K562 (cell line): ENCODE measurements around the gene CDKN1B. TPM values are rescaled to one million over a fixed set of nuclear protein-coding genes. Genes with fewer than 3 reads are reported as not detected.

ENCODE experiments used
- ATAC-seq: fragments of 200-7000 bp; cut with Tn5 transposase; 3 replicates; pipeline ENCODE4 v1.9.1; 2020; ENCODE audit warnings: moderate library complexity
- BruUV-seq: library from RNA; stranded (reverse); fragments of 400-500 nt; replicated peaks from 2 replicates; lab custom pipeline; 2021; lab: Mats Ljungman, UMichigan
- CTCF ChIA-PET: fragments of 300-600 bp; formaldehyde crosslinking; extraction: SDS; loops from one replicate; lab custom pipeline; 2021; ENCODE audit warnings: low intra/inter-chr PET ratio; lab: Yijun Ruan, JAX
- POLR2A ChIA-PET: fragments of 300-600, 350-650 bp; sonication (Branson Sonifier 250); formaldehyde crosslinking; extraction: SDS; loops from one replicate; lab custom pipeline; 2021; ENCODE audit warnings: antibody characterized with exemption, inconsistent platforms; lab: Yijun Ruan, JAX
- DNase-seq, 4 experiments: peaks; one replicate each; pipeline versions ENCODE4 v3.0.0 to v3.0.0-alpha.2; 2011 to 2018; ENCODE audit warnings: low spot score in 3 of 4, mixed read lengths in 3 of 4; ENCODE audit errors: extremely low read depth in 1 of 4
- FAIRE-seq: peaks from 2 replicates; lab custom pipeline; 2011; peaks lifted over from hg19 to GRCh38; lab: Jason Lieb, UNC
- H2AFZ ChIP-seq: 2 replicates; pipeline ENCODE4 v1.6.0; 2011; ENCODE audit warnings: low read depth, low read length, control low read depth, inconsistent platforms
- H3K27ac ChIP-seq: fragments of 200-600 bp; 3 replicates; pipeline ENCODE4 v1.8.0; 2011; ENCODE audit warnings: low read depth, mild to moderate bottlenecking, control low read depth, inconsistent platforms, low read length, moderate library complexity, mixed read lengths; ENCODE audit errors: extremely low read depth
- H3K27me3 ChIP-seq, 2 experiments: fragments of 300-600 bp in 1 of 2; 2 replicates in 1 of 2; 3 replicates in 1 of 2; pipeline versions ENCODE4 v1.6.0 to v1.8.0; 2011; ENCODE audit warnings: inconsistent platforms in 2 of 2, low read length in 2 of 2, mild to moderate bottlenecking in 1 of 2, mixed read lengths in 1 of 2, moderate library complexity in 1 of 2; ENCODE audit not compliant: control insufficient read depth in 2 of 2, insufficient read depth in 2 of 2
- H3K36me3 ChIP-seq: fragments of 300-600 bp; 3 replicates; pipeline ENCODE4 v1.8.0; 2011; ENCODE audit warnings: mild to moderate bottlenecking, low read length, inconsistent platforms; ENCODE audit not compliant: control insufficient read depth, insufficient read depth
- H3K4me1 ChIP-seq, 2 experiments: fragments of 200-600 bp in 1 of 2; replicated peaks in 1 of 2; 2 replicates in 1 of 2; 3 replicates in 1 of 2; pipeline versions ENCODE4 v1.5.1 to v1.8.0; 2011; ENCODE audit warnings: inconsistent platforms in 2 of 2, low read length in 2 of 2, mild to moderate bottlenecking in 1 of 2, mixed read lengths in 1 of 2, moderate library complexity in 1 of 2; ENCODE audit not compliant: control insufficient read depth in 2 of 2, insufficient read depth in 2 of 2
- H3K4me2 ChIP-seq: 2 replicates; pipeline ENCODE4 v1.6.1; 2011; ENCODE audit warnings: low read length, control low read depth, inconsistent platforms, mixed read lengths; ENCODE audit not compliant: insufficient read depth
- H3K4me3 ChIP-seq: fragments of 200-600 bp; sonication (generic), shearing (Covaris generic); 2 replicates; pipeline ENCODE4 v1.5.1; 2016; ENCODE audit warnings: control low read depth, inconsistent platforms
- H3K79me2 ChIP-seq: fragments of 200-600 bp; 3 replicates; pipeline ENCODE4 v1.8.0; 2011; ENCODE audit warnings: low read length, inconsistent platforms; ENCODE audit not compliant: control insufficient read depth, insufficient read depth
- H3K9ac ChIP-seq, 2 experiments: 2 replicates each; pipeline versions ENCODE4 v1.6.0 to v1.6.1; 2011; ENCODE audit warnings: low read depth in 2 of 2, low read length in 2 of 2, control low read depth in 1 of 2, inconsistent platforms in 1 of 2, mild to moderate bottlenecking in 1 of 2, mixed read lengths in 1 of 2; ENCODE audit not compliant: insufficient read depth in 1 of 2
- H3K9me1 ChIP-seq: one replicate; pipeline ENCODE4 v1.6.0; 2011; ENCODE audit warnings: inconsistent platforms, mild to moderate bottlenecking, low read length, moderate library complexity; ENCODE audit not compliant: control insufficient read depth, insufficient read depth
- H3K9me3 ChIP-seq: replicated peaks from 2 replicates; pipeline ENCODE4 v1.5.1; 2011; ENCODE audit warnings: low read depth, low read length, inconsistent platforms; ENCODE audit not compliant: control insufficient read depth, insufficient read depth
- H4K20me1 ChIP-seq: replicated peaks from 2 replicates; pipeline ENCODE4 v1.6.1; 2011; ENCODE audit warnings: low read length, inconsistent platforms, mixed read lengths; ENCODE audit not compliant: control insufficient read depth, insufficient read depth
- ATF1 ChIP-seq, 2 experiments: fragments of 450-650 bp in 1 of 2; IDR thresholded peaks; 2 replicates each; pipeline ENCODE4 v1.6.1; 2016; ENCODE audit warnings: missing compliant biosample characterization in 1 of 2, missing genetic modification characterization in 1 of 2
- BACH1 ChIP-seq: fragments of 200-800 bp; sonication (Bioruptor generic); IDR thresholded peaks from 2 replicates; pipeline ENCODE4 v1.6.1; 2016; ENCODE audit warnings: missing genetic modification characterization, missing compliant biosample characterization
- BRD4 ChIP-seq: fragments of 200-600 bp; sonication (generic); IDR thresholded peaks from 2 replicates; pipeline ENCODE4 v1.6.1; 2017; ENCODE audit warnings: inconsistent platforms
- RCOR1 ChIP-seq, 2 experiments: IDR thresholded peaks; 2 replicates each; pipeline ENCODE4 v1.6.1; 2012; ENCODE audit warnings: low read depth in 2 of 2, low read length in 2 of 2, borderline replicate concordance in 1 of 2, improper control_type of control experiment in 1 of 2
- SP1 ChIP-seq: sonication (generic); formaldehyde crosslinking; IDR thresholded peaks from 2 replicates; pipeline ENCODE4 v1.8.1; 2022; ENCODE audit warnings: mild to moderate bottlenecking, missing genetic modification reagents
- ZNF24 ChIP-seq: fragments of 450-650 bp; IDR thresholded peaks from 2 replicates; pipeline ENCODE4 v1.6.1; 2016
- WGBS: fragments of 100-300 bp; shearing (Covaris generic); methylation state at CpG from one replicate; pipeline ENCODE4 v1.1.6; 2016; ENCODE audit warnings: low coverage, mixed read lengths; ENCODE audit not compliant: insufficient coverage; ENCODE audit errors: missing lambda C conversion rate; 5-methylcytosine and 5-hydroxymethylcytosine counted together
- in situ Hi-C: fragments of 300-500 bp; cut with MboI; formaldehyde crosslinking; loops from 4 replicates; pipeline ENCODE4 v1.15.0; 2018; ENCODE audit warnings: inconsistent platforms, mixed read lengths
- intact Hi-C: fragments of 100-400 bp; cut with micrococcal nuclease; formaldehyde crosslinking; loops from 2 replicates; pipeline ENCODE4 v1.14.2; 2022
- polyA plus RNA-seq, 8 experiments: library from polyadenylated mRNA; depleted of rRNA in 4 of 8; stranded (reverse) in 5 of 8; unstranded in 3 of 8; fragments of >200 nt; fragmentation: Nextera tagmentation in 2 of 8; fragmentation: Illumina TruSeq in 1 of 8; extraction: Ambion mirVana in 2 of 8; extraction: Trizol in 1 of 8; gene quantifications; 2 replicates each; pipeline versions ENCODE4 v1.2.1 to v1.2.3, GENCODE V29; 2011 to 2014; ENCODE audit warnings: inconsistent platforms in 1 of 8, missing spikeins in 1 of 8
- total RNA-seq, 7 experiments: library from RNA; depleted of rRNA in 6 of 7; stranded (reverse); fragments of >200 nt in 6 of 7; fragmentation: Illumina TruSeq in 2 of 7; extraction: Trizol in 2 of 7; gene quantifications; 2 replicates each; pipeline versions ENCODE4 v1.2.1 to v1.2.3, GENCODE V29; 2011 to 2021; ENCODE audit warnings: low replicate concordance in 1 of 7
- TF ChIP-seq, protein P1 (sequence below), 3 experiments: IDR thresholded peaks in 2 of 3; conservative IDR thresholded peaks in 1 of 3; 2 replicates each; pipeline ENCODE4 v1.5.1; 2011 to 2012; ENCODE audit warnings: low read length in 3 of 3, mild to moderate bottlenecking in 3 of 3, control low read depth in 2 of 3, improper control_type of control experiment in 1 of 3, inconsistent platforms in 1 of 3, low read depth in 1 of 3, mixed read lengths in 1 of 3, moderate library complexity in 1 of 3; ENCODE audit not compliant: insufficient read depth in 2 of 3
- TF ChIP-seq, protein P2 (sequence below): fragments of 450-650 bp; formaldehyde crosslinking; IDR thresholded peaks from 2 replicates; pipeline ENCODE4 v1.4.0; 2020; ENCODE audit warnings: mild to moderate bottlenecking, mixed read lengths
- TF ChIP-seq, protein P3 (sequence below), 2 experiments: fragments of 450-650 bp in 1 of 2; sonication (generic) in 1 of 2; formaldehyde crosslinking in 1 of 2; IDR thresholded peaks in 1 of 2; conservative IDR thresholded peaks in 1 of 2; 2 replicates each; pipeline versions ENCODE4 v1.6.1 to v1.8.1; 2016 to 2023; ENCODE audit warnings: mild to moderate bottlenecking in 2 of 2, moderate library complexity in 2 of 2, inconsistent platforms in 1 of 2, missing genetic modification reagents in 1 of 2

The CDKN1B gene
- total and polyA plus RNA-seq, 9 of the 15 experiments (the other 6 are each of a cell fraction or from before 2014, with no cell fraction given) = 2.6 to 35.2 (median 15.5) TPM

DNA sequence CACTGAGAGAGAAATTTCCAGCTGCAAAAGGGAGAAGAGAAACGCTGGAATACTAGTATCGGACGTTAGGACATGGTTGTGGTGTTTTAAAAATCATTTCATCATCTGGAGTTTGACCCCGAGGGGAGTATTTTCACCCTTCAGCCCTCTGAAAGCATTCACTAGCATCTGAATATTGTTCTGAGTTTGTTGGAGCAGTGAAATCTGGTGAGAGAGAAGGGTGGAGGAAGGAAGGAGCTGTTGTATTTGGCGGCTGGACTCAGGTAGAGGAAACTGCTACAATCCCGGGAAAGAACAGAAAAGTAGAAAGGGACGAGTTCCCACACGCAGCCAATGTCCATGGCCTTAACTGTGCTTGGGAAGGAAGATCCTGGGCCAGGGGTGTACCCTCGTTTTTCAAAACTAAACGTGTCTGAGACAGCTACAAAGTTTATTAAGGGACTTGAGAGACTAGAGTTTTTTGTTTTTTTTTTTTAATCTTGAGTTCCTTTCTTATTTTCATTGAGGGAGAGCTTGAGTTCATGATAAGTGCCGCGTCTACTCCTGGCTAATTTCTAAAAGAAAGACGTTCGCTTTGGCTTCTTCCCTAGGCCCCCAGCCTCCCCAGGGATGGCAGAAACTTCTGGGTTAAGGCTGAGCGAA is 896 bp upstream of the CDKN1B start:
- intact Hi-C loops = loop anchor here (10.0 kb wide), 1 partner anchor 361 kb away; the partner anchor contains the start of genes BORCS5 and MANSC1
- DNase-seq (no peak), ATAC-seq (no peak), FAIRE-seq (peak; percentile 44)
- POLR2A ChIA-PET = interaction anchor here (0.7 to 1.2 kb wide), 5 partner anchors 9 to 367 kb away, joined by 3 read pairs; partner anchors contain the start of gene MANSC1
- Histone ChIP-seq H4K20me1 (no peaks in the 10 kb centered on the region), H3K36me3 (peaks cover 25% of the 10 kb centered on the region), H3K79me2 (peaks cover 51% of the 10 kb centered on the region), H3K4me3 (peak overlapping the region; percentile 99), H3K9me1 (no peaks in the 10 kb centered on the region), H3K27ac (peak overlapping the region; percentile 95), H3K9ac (peak overlapping the region; percentile 94 to 98), H3K4me1 (peaks cover 13 to 21% of the 10 kb centered on the region in 2 experiments), H3K4me2 (peak overlapping the region; percentile 95), H3K27me3 (no peaks in the 10 kb centered on the region), H3K9me3 (no peaks in the 10 kb centered on the region), H2AFZ (peak overlapping the region; percentile 98)
- CTCF ChIA-PET = interaction anchor here (0.6 kb wide), 1 partner anchor 9 kb away, joined by 3 read pairs; no protein-coding TSS in a partner anchor
- 2% methylated on average over 14 of the region's 15 CpGs for WGBS
- in situ Hi-C loops = loop anchor here (25.0 kb wide), 1 partner anchor 1154 kb away; no protein-coding TSS in a partner anchor
- BruUV-seq = no TSS peak
- no peak for TF ChIP-seq RCOR1 (IDR thresholded peaks at IDR 0.05; ENCODE audit: borderline replicate concordance in 1 of 2, low read depth in 2 of 2, low read length in 2 of 2)
- no peak for TF ChIP-seq ATF1 (CRISPR knock-in tag; IDR thresholded peaks at IDR 0.05)
- no peak for TF ChIP-seq ATF1 (tag; IDR thresholded peaks at IDR 0.05)
- 0 out of 2 replicates have a peak, but pooled peaks have one; percentile 3 for TF ChIP-seq SP1 (CRISPR knock-in tag)
- TF ChIP-seq, protein P1, sequence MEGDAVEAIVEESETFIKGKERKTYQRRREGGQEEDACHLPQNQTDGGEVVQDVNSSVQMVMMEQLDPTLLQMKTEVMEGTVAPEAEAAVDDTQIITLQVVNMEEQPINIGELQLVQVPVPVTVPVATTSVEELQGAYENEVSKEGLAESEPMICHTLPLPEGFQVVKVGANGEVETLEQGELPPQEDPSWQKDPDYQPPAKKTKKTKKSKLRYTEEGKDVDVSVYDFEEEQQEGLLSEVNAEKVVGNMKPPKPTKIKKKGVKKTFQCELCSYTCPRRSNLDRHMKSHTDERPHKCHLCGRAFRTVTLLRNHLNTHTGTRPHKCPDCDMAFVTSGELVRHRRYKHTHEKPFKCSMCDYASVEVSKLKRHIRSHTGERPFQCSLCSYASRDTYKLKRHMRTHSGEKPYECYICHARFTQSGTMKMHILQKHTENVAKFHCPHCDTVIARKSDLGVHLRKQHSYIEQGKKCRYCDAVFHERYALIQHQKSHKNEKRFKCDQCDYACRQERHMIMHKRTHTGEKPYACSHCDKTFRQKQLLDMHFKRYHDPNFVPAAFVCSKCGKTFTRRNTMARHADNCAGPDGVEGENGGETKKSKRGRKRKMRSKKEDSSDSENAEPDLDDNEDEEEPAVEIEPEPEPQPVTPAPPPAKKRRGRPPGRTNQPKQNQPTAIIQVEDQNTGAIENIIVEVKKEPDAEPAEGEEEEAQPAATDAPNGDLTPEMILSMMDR (IDR thresholded peaks at IDR 0.05 in 2 of 3, conservative IDR thresholded peaks at IDR 0.05 in 1 of 3; ENCODE audit: insufficient read depth in 2 of 3, low read depth in 1 of 3, low read length in 3 of 3) = no peak
- TF ChIP-seq BRD4 = 0 out of 2 replicates have a peak, but pooled peaks have one; percentile 6
- TF ChIP-seq, protein P2, sequence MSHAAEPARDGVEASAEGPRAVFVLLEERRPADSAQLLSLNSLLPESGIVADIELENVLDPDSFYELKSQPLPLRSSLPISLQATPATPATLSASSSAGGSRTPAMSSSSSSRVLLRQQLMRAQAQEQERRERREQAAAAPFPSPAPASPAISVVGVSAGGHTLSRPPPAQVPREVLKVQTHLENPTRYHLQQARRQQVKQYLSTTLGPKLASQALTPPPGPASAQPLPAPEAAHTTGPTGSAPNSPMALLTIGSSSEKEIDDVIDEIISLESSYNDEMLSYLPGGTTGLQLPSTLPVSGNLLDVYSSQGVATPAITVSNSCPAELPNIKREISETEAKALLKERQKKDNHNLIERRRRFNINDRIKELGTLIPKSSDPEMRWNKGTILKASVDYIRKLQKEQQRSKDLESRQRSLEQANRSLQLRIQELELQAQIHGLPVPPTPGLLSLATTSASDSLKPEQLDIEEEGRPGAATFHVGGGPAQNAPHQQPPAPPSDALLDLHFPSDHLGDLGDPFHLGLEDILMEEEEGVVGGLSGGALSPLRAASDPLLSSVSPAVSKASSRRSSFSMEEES (CRISPR knock-in tag) = no peak
- TF ChIP-seq ZNF24 = 0 out of 2 replicates have a peak, but pooled peaks have one; percentile 14
- TF ChIP-seq, protein P3, sequence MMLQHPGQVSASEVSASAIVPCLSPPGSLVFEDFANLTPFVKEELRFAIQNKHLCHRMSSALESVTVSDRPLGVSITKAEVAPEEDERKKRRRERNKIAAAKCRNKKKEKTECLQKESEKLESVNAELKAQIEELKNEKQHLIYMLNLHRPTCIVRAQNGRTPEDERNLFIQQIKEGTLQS (IDR thresholded peaks at IDR 0.05) = peak; percentile 17; the same call in 1 of the 2 replicates
- TF ChIP-seq, protein P3 (CRISPR knock-in tag; conservative IDR thresholded peaks at IDR 0.05) = no peak
- TF ChIP-seq BACH1 (tag) = peak; percentile 52
